ENCODE measurements around the gene EEPD1. TPM values are rescaled to one million over a fixed set of nuclear protein-coding genes. Genes with fewer than 3 reads are reported as not detected.

EEPD1 gene
- total RNA-seq, 1 donor from 2014 or later = 5.4 TPM

GRCh38 chr7:36275735-36276284 lies 122.8 kb downstream of the EEPD1 start:
- H3K79me2 ChIP-seq (ENCODE audit: insufficient read depth, low read length) = no peaks in the 10 kb centered on the region
- no peak overlapping the region for H3K4me3 Mint-ChIP-seq (ENCODE audit: unreplicated experiment)

GRCh38 chr7:36276428-36277248 lies 123.6 kb downstream of the EEPD1 start:
- Histone ChIP-seq H3K4me2 (ENCODE audit: low read length) (no peak overlapping the region), H3K9ac (ENCODE audit: low read length) (no peak overlapping the region), H3K27ac (ENCODE audit: low read depth, low read length) (no peak overlapping the region), H3K79me2 (ENCODE audit: insufficient read depth, low read length) (no peaks in the 10 kb centered on the region), H2AFZ (ENCODE audit: low read depth, low read length) (no peak overlapping the region), H3K27me3 (ENCODE audit: insufficient read depth, low read length) (no peaks in the 10 kb centered on the region), H4K20me1 (ENCODE audit: insufficient read depth, low read length) (no peaks in the 10 kb centered on the region), H3K4me1 (ENCODE audit: insufficient read depth, low read length) (peaks cover 24% of the 10 kb centered on the region), H3K4me3 (ENCODE audit: insufficient read depth, low read depth, low read length) (no peak overlapping the region), H3K36me3 (ENCODE audit: insufficient read depth, low read length) (no peaks in the 10 kb centered on the region), H3K9me3 (ENCODE audit: insufficient read depth, low read depth, low read length) (no peaks in the 10 kb centered on the region)
- H3K4me3 Mint-ChIP-seq (ENCODE audit: unreplicated experiment) = no peak overlapping the region
- TF ChIP-seq CTCF (IDR thresholded peaks at IDR 0.05; ENCODE audit: insufficient read depth, low read depth, low read length) (no peak), EZH2 (IDR thresholded peaks at IDR 0.05; ENCODE audit: insufficient read depth, low read length) (no peak)
- peaks cover 29% of the 10 kb centered on the region for H3K4me1 Mint-ChIP-seq (ENCODE audit: low read depth, unreplicated experiment)
- no peaks in the 10 kb centered on the region for H3K9me3 Mint-ChIP-seq (ENCODE audit: unreplicated experiment)
- DNase-seq (ENCODE audit: low read depth) (no peak), FAIRE-seq (no peak)
- H3K27me3 Mint-ChIP-seq (ENCODE audit: low read depth, unreplicated experiment) = no peaks in the 10 kb centered on the region
- no peaks in the 10 kb centered on the region for H3K36me3 Mint-ChIP-seq (ENCODE audit: low read depth, unreplicated experiment)
- no peak overlapping the region for H3K27ac Mint-ChIP-seq (ENCODE audit: unreplicated experiment)

More at GRCh38 chr7:36275735-36276284, 122.8 kb downstream of the EEPD1 start:
- Mint-ChIP-seq H3K36me3 (ENCODE audit: low read depth, unreplicated experiment) (no peaks in the 10 kb centered on the region), H3K27me3 (ENCODE audit: low read depth, unreplicated experiment) (no peaks in the 10 kb centered on the region), H3K4me1 (ENCODE audit: low read depth, unreplicated experiment) (peaks cover 22% of the 10 kb centered on the region), H3K27ac (ENCODE audit: unreplicated experiment) (no peak overlapping the region), H3K9me3 (ENCODE audit: unreplicated experiment) (no peaks in the 10 kb centered on the region)
- H3K9ac ChIP-seq (ENCODE audit: low read length) = no peak overlapping the region
- no peak overlapping the region for H3K27ac ChIP-seq (ENCODE audit: low read depth, low read length)
- no peak overlapping the region for H3K4me2 ChIP-seq (ENCODE audit: low read length)
- H2AFZ ChIP-seq (ENCODE audit: low read depth, low read length) = no peak overlapping the region
- H3K9me3 ChIP-seq (ENCODE audit: insufficient read depth, low read depth, low read length) = no peaks in the 10 kb centered on the region
- H3K27me3 ChIP-seq (ENCODE audit: insufficient read depth, low read length) = no peaks in the 10 kb centered on the region
- H3K4me3 ChIP-seq (ENCODE audit: insufficient read depth, low read depth, low read length) = no peak overlapping the region
- no peaks in the 10 kb centered on the region for H3K36me3 ChIP-seq (ENCODE audit: insufficient read depth, low read length)
- no peaks in the 10 kb centered on the region for H4K20me1 ChIP-seq (ENCODE audit: insufficient read depth, low read length)
- H3K4me1 ChIP-seq (ENCODE audit: insufficient read depth, low read length) = peaks cover 15% of the 10 kb centered on the region
- FAIRE-seq = no peak
- TF ChIP-seq CTCF (IDR thresholded peaks at IDR 0.05; ENCODE audit: insufficient read depth, low read depth, low read length) (no peak), EZH2 (IDR thresholded peaks at IDR 0.05; ENCODE audit: insufficient read depth, low read length) (no peak)
- DNase-seq (ENCODE audit: low read depth) = no peak

- no peak for FAIRE-seq
- Histone ChIP-seq H3K79me2 (ENCODE audit: insufficient read depth, low read length) (no peaks in the 10 kb centered on the region), H2AFZ (ENCODE audit: low read depth, low read length) (no peak overlapping the region), H3K36me3 (ENCODE audit: insufficient read depth, low read length) (no peaks in the 10 kb centered on the region), H3K4me2 (ENCODE audit: low read length) (no peak overlapping the region), H3K4me3 (ENCODE audit: insufficient read depth, low read depth, low read length) (no peak overlapping the region), H3K4me1 (ENCODE audit: insufficient read depth, low read length) (peaks cover 29% of the 10 kb centered on the region), H3K27me3 (ENCODE audit: insufficient read depth, low read length) (no peaks in the 10 kb centered on the region), H4K20me1 (ENCODE audit: insufficient read depth, low read length) (no peaks in the 10 kb centered on the region), H3K9ac (ENCODE audit: low read length) (no peak overlapping the region), H3K9me3 (ENCODE audit: insufficient read depth, low read depth, low read length) (no peaks in the 10 kb centered on the region), H3K27ac (ENCODE audit: low read depth, low read length) (no peak overlapping the region)
- TF ChIP-seq CTCF (IDR thresholded peaks at IDR 0.05; ENCODE audit: insufficient read depth, low read depth, low read length) = no peak
- no peak for TF ChIP-seq EZH2 (IDR thresholded peaks at IDR 0.05; ENCODE audit: insufficient read depth, low read length)
- no peak overlapping the region for H3K27ac Mint-ChIP-seq (ENCODE audit: unreplicated experiment)
- no peak overlapping the region for H3K4me3 Mint-ChIP-seq (ENCODE audit: unreplicated experiment)
- H3K9me3 Mint-ChIP-seq (ENCODE audit: unreplicated experiment) = no peaks in the 10 kb centered on the region
- peaks cover 33% of the 10 kb centered on the region for H3K4me1 Mint-ChIP-seq (ENCODE audit: low read depth, unreplicated experiment)
- no peaks in the 10 kb centered on the region for H3K27me3 Mint-ChIP-seq (ENCODE audit: low read depth, unreplicated experiment)
- DNase-seq (ENCODE audit: low read depth) = no peak
- no peaks in the 10 kb centered on the region for H3K36me3 Mint-ChIP-seq (ENCODE audit: low read depth, unreplicated experiment)
Observed at GRCh38 chr7:36277249-36277542, 124.1 kb downstream of the EEPD1 start.

Data from astrocyte (in vitro differentiated cells and primary cell).